HG03039 (cell line): ENCODE results near the gene SNIP1.
"Not testable (repeated sequence)": the region's sequence is repeated elsewhere in the genome, so short reads cannot be mapped to it uniquely, and the experiment has no call there.

Experiments
- ATAC-seq: cut with Tn5 transposase; IDR thresholded peaks from one replicate; pipeline ENCODE4 v1.9.1; 2021; ENCODE audit warnings: mild to moderate bottlenecking, moderate library complexity; ENCODE audit not compliant: unreplicated experiment

Gene SNIP1

GRCh38 chr1:37559957-37560379 lies 5.9 kb upstream of the SNIP1 start:
- ATAC-seq = not testable (repeated sequence)

GRCh38 chr1:37559080-37559479 lies 5.0 kb upstream of the SNIP1 start:
- ATAC-seq = no peak

GRCh38 chr1:37558411-37558810 lies 4.3 kb upstream of the SNIP1 start:
- no peak for ATAC-seq

- no peak for ATAC-seq
Observed at GRCh38 chr1:37557402-37557801, 3.3 kb upstream of the SNIP1 start.

- no peak for ATAC-seq
Observed at GRCh38 chr1:37556712-37557196, 2.7 kb upstream of the SNIP1 start, which contains the start of gene DNALI1. Gene DNALI1, plus strand, starts transcription at chr1:37556940. Its CDS starts 55 bp downstream, at chr1:37556995.

GRCh38 chr1:37553598-37553926 lies 531 bp downstream of the SNIP1 start:
- ATAC-seq = no peak

- ATAC-seq = no peak
Observed at GRCh38 chr1:37549341-37549740, 4.8 kb downstream of the SNIP1 start.

- no peak for ATAC-seq
Observed at GRCh38 chr1:37545019-37545418, 9.1 kb downstream of the SNIP1 start.

- ATAC-seq = no peak
Observed at GRCh38 chr1:37544530-37544929, 9.6 kb downstream of the SNIP1 start.

- no peak for ATAC-seq
Observed at GRCh38 chr1:37540036-37540785, 13.9 kb downstream of the SNIP1 start.

GRCh38 chr1:37539154-37539553 lies 14.9 kb downstream of the SNIP1 start:
- not testable (repeated sequence) for ATAC-seq

GRCh38 chr1:37537378-37537777 lies 16.7 kb downstream of the SNIP1 start:
- ATAC-seq = no peak

GRCh38 chr1:37533317-37534093 lies 20.6 kb downstream of the SNIP1 start:
- no peak for ATAC-seq

GRCh38 chr1:37532418-37533156 lies 21.5 kb downstream of the SNIP1 start:
- ATAC-seq = not testable (repeated sequence)

GRCh38 chr1:37529888-37530287 lies 24.2 kb downstream of the SNIP1 start:
- not testable (repeated sequence) for ATAC-seq

- no peak for ATAC-seq
Observed at GRCh38 chr1:37519613-37520012, 34.5 kb downstream of the SNIP1 start.

- ATAC-seq = not testable (repeated sequence)
Observed at GRCh38 chr1:37518929-37519328, 35.2 kb downstream of the SNIP1 start.

- ATAC-seq = not testable (repeated sequence)
Observed at GRCh38 chr1:37518241-37518640, 35.9 kb downstream of the SNIP1 start.

- no peak for ATAC-seq
Observed at GRCh38 chr1:37517569-37517968, 36.5 kb downstream of the SNIP1 start.

- no peak for ATAC-seq
Observed at GRCh38 chr1:37515185-37516034, 38.7 kb downstream of the SNIP1 start.
